Measurements from ENCODE around the gene LRRC57.
"Not testable (repeated sequence)": the region's sequence is repeated elsewhere in the genome, so short reads cannot be mapped to it uniquely, and the experiment has no call there.

The LRRC57 gene

GRCh38 chr15:42548249-42549031 is at the start of gene LRRC57, which contains the start of gene HAUS2:
TSS of gene LRRC57 (minus strand) at chr15:42548793. CDS start at chr15:42548434, 359 bp downstream.
TSS of gene HAUS2 (plus strand) at chr15:42548838. CDS start at chr15:42548873, 35 bp downstream.
- peak; percentile 90 for DNase-seq

- DNase-seq: no peak
Observed at GRCh38 chr15:42595626-42596240, 47.1 kb upstream of the LRRC57 start.

- no peak for DNase-seq
Observed at GRCh38 chr15:42594095-42594494, 45.5 kb upstream of the LRRC57 start.

- no peak for DNase-seq
Observed at GRCh38 chr15:42593143-42593542, 44.5 kb upstream of the LRRC57 start.

- DNase-seq: no peak
Observed at GRCh38 chr15:42592716-42593115, 44.1 kb upstream of the LRRC57 start.

GRCh38 chr15:42591238-42591934 is 42.8 kb upstream of the LRRC57 start:
- DNase-seq: no peak

GRCh38 chr15:42590619-42591237 is 42.1 kb upstream of the LRRC57 start:
- no peak for DNase-seq

- DNase-seq: no peak
Observed at GRCh38 chr15:42584031-42584765, 35.6 kb upstream of the LRRC57 start.

- DNase-seq: no peak
Observed at GRCh38 chr15:42582569-42583375, 34.2 kb upstream of the LRRC57 start.

- peak; percentile 88 for DNase-seq
Observed at GRCh38 chr15:42581272-42581730, 32.7 kb upstream of the LRRC57 start.

- DNase-seq: no peak
Observed at GRCh38 chr15:42578984-42579537, 30.5 kb upstream of the LRRC57 start.

GRCh38 chr15:42577514-42578031 is 29.0 kb upstream of the LRRC57 start:
- no peak for DNase-seq

- no peak for DNase-seq
Observed at GRCh38 chr15:42576776-42577175, 28.2 kb upstream of the LRRC57 start.

- DNase-seq: no peak
Observed at GRCh38 chr15:42576040-42576594, 27.5 kb upstream of the LRRC57 start.

- peak; percentile 98 for DNase-seq
Observed at GRCh38 chr15:42575188-42576039, 26.8 kb upstream of the LRRC57 start, which contains the start of gene STARD9. TSS of gene STARD9 (plus strand) at chr15:42575606. CDS start at chr15:42575716, 110 bp downstream.

GRCh38 chr15:42558739-42559138 is 10.1 kb upstream of the LRRC57 start:
- no peak for DNase-seq

GRCh38 chr15:42556550-42557207 is 8.1 kb upstream of the LRRC57 start:
- DNase-seq: not testable (repeated sequence)

- DNase-seq: no peak
Observed at GRCh38 chr15:42553554-42553953, 5.0 kb upstream of the LRRC57 start.
